ENCODE data around the gene TTC33. TPM values are rescaled to one million over a fixed set of nuclear protein-coding genes. Genes with fewer than 3 reads are reported as not detected.

The TTC33 gene
- total RNA-seq, 1 donor from 2014 or later: 7.6 TPM

DNA sequence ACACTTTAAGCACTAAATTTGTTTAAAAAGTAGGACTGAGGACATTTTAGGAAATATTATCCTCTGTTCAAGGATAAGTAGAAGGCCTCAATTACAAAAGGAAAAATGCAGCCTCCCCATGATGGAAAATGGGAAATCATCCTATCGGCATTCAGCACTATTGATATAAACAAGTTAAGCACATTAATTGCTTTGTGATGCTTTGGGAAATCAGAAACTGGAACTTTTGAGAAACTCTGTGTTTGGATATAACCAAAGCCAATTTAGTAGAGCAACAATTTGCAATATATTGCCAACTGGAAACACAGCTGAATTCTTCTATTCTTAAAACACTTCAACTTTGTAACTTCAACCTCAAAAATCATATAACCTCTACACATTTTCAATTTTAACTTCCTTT lies 141.3 kb downstream of the TTC33 start:
- H3K4me3 ChIP-seq (ENCODE audit: low read depth, low read length): no peak overlapping the region
- TF ChIP-seq, protein P1, sequence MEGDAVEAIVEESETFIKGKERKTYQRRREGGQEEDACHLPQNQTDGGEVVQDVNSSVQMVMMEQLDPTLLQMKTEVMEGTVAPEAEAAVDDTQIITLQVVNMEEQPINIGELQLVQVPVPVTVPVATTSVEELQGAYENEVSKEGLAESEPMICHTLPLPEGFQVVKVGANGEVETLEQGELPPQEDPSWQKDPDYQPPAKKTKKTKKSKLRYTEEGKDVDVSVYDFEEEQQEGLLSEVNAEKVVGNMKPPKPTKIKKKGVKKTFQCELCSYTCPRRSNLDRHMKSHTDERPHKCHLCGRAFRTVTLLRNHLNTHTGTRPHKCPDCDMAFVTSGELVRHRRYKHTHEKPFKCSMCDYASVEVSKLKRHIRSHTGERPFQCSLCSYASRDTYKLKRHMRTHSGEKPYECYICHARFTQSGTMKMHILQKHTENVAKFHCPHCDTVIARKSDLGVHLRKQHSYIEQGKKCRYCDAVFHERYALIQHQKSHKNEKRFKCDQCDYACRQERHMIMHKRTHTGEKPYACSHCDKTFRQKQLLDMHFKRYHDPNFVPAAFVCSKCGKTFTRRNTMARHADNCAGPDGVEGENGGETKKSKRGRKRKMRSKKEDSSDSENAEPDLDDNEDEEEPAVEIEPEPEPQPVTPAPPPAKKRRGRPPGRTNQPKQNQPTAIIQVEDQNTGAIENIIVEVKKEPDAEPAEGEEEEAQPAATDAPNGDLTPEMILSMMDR (conservative IDR thresholded peaks at IDR 0.05; ENCODE audit: low read depth, low read length): no peak
- no peak for DNase-seq (ENCODE audit: low read depth)

GRCh38 chr5:40607202-40607601 lies 148.6 kb downstream of the TTC33 start:
- no peak overlapping the region for H3K4me3 ChIP-seq (ENCODE audit: low read depth, low read length)
- TF ChIP-seq, protein P1 (conservative IDR thresholded peaks at IDR 0.05; ENCODE audit: low read depth, low read length): no peak
- DNase-seq (ENCODE audit: low read depth): no peak

DNA sequence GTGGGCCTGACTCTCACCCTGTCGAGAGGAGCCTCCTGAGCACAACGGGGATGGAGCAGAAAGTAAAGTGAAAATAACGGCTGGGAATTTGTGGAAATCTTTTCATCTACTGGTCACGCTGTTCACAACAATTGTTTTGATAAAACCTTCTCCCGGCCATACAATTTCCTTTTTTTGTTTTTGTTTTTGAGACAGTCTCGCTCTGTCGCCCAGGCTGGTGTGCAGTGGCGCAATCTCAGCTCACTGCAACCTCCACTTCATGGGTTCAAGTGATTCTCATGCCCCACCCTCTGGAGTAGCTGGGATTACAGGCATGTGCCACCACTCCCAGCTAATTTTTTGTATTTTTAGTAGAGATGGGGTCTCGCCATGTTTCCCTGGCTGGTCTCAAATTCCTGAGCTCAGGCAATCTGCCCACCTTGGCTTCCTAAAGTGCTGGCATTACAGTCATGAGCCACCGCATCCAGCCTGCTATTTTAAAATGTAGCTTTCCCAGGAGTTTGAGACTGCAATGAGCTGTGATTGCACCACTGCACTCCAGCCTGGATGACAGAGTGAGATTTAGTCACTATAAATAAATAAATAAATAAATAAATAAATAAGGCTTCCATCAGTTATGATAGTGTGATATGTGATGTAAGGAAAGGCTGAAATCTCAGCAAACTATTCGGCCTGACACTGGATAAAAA lies 149.5 kb downstream of the TTC33 start:
- TF ChIP-seq, protein P1 (conservative IDR thresholded peaks at IDR 0.05; ENCODE audit: low read depth, low read length): no peak

DNA sequence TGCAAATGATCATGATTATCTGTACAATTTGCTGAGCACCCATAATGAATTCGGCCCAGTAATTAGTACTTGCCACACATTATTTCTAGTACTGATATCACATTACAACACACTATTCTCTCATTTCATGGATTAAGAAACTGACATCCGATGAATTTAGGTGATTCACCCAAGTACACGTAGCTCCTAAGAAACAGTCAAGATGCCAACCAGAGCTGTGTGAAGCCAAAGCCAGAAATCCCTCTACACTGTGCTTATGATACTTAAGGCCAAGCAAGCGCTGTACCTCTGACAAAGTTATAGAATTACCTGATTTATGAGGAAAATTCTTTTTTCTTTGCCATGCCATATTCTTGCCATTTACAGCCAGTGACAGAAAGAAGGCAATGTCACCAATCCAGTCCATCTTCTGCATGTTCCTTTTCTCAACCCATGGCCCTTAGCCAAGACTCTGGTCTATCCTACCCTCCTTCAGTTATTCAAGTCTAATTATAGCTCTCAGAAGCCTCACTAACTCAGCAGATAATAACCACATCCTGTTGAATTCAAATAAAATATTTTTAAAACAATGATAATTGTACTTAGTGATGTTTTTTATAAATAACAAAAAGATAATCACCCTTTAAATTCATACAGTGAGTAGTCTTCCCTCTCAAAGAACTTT lies 150.3 kb downstream of the TTC33 start:
- no peak for DNase-seq (ENCODE audit: low read depth)
- no peak overlapping the region for H3K4me3 ChIP-seq (ENCODE audit: low read depth, low read length)
- TF ChIP-seq, protein P1 (conservative IDR thresholded peaks at IDR 0.05; ENCODE audit: low read depth, low read length): no peak

More for the DNA sequence above, 149.5 kb downstream of the TTC33 start:
- DNase-seq (ENCODE audit: low read depth): no peak
- H3K4me3 ChIP-seq (ENCODE audit: low read depth, low read length): no peak overlapping the region

GRCh38 chr5:40603378-40603777 lies 152.4 kb downstream of the TTC33 start:
- H3K4me3 ChIP-seq (ENCODE audit: low read depth, low read length): no peak overlapping the region
- TF ChIP-seq, protein P1 (conservative IDR thresholded peaks at IDR 0.05; ENCODE audit: low read depth, low read length): no peak
- no peak for DNase-seq (ENCODE audit: low read depth)

DNA sequence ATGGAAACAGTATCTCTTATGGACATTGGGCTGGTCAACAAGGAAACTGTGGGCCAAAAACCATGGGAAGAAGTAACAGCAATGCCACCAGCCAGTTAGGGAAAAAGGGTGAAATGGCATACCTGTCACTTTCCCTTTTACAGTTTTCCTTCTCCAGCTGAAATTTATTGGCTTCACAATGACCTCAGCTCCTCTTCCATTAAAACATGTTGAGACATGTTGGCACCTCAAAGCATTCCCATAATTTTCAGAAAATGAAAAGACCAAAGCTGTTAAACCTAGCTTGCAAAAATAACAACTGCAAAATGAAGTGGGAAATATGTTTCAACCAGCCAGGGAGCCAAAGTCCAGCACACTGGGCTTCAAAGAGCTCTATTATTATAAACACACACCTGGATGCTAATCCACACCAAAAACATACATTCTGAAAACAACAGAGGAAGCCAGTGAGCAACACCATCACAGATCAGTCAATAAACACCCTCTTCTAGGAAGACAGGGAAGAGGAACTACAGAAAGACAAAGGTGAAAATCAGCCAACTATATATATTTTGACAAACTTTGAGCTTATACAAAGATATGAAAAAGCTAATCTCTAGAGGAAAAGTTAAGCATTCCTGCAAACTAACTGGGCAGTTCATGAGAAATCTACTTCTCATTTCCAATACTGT lies 154.4 kb downstream of the TTC33 start:
- TF ChIP-seq, protein P1 (conservative IDR thresholded peaks at IDR 0.05; ENCODE audit: low read depth, low read length): no peak
- no peak overlapping the region for H3K4me3 ChIP-seq (ENCODE audit: low read depth, low read length)
- DNase-seq (ENCODE audit: low read depth): no peak
